Stimulated activated CD8-positive, alpha-beta memory T cell treated with anti-CD3 and anti-CD28 coated beads, Interleukin-2, amount 100 ng/mL, for 48 hours (primary cell): ENCODE results near the gene PPM1J.
"Not testable (repeated sequence)": the region's sequence is repeated elsewhere in the genome, so short reads cannot be mapped to it uniquely, and the experiment has no call there.

Experiments used
- DNase-seq, 2 donors: peaks; one replicate each; pipeline ENCODE4 v3.0.0-alpha.2; 2020; ENCODE audit warnings: low read depth in 2 of 2

PPM1J gene

GRCh38 chr1:112721294-112721693 is 6.2 kb upstream of the PPM1J start:
- not testable (repeated sequence) for DNase-seq

- no peak for DNase-seq
These were observed 5.7 kb upstream of the PPM1J start for GRCh38 chr1:112720800-112721199.

GRCh38 chr1:112719706-112720105 is 4.6 kb upstream of the PPM1J start:
- no peak for DNase-seq

- DNase-seq = peak; percentile 67 to 68
These were observed 3.7 kb upstream of the PPM1J start for GRCh38 chr1:112718691-112719418.

- no peak for DNase-seq
These were observed 2.2 kb upstream of the PPM1J start for GRCh38 chr1:112717263-112717873.

GRCh38 chr1:112716133-112716720 is 1.1 kb upstream of the PPM1J start:
- DNase-seq = peak; percentile 64 to 71

- no peak for DNase-seq
These were observed 544 bp downstream of the PPM1J start for GRCh38 chr1:112714313-112715263.

GRCh38 chr1:112713466-112714312 is 1.4 kb downstream of the PPM1J start:
- no peak for DNase-seq

GRCh38 chr1:112712701-112713128 is 2.4 kb downstream of the PPM1J start:
- DNase-seq = no peak

- DNase-seq = no peak
These were observed 2.9 kb downstream of the PPM1J start for GRCh38 chr1:112712191-112712590.

GRCh38 chr1:112711670-112712069 is 3.5 kb downstream of the PPM1J start:
- no peak for DNase-seq

- DNase-seq = no peak
These were observed 4.1 kb downstream of the PPM1J start for GRCh38 chr1:112711041-112711440.

- no peak for DNase-seq
These were observed 4.5 kb downstream of the PPM1J start for GRCh38 chr1:112710586-112710985.

- no peak for DNase-seq
These were observed 5.0 kb downstream of the PPM1J start for GRCh38 chr1:112710159-112710558.

- no peak for DNase-seq
These were observed 6.6 kb downstream of the PPM1J start for GRCh38 chr1:112708489-112708888.

GRCh38 chr1:112708002-112708448 is 7.1 kb downstream of the PPM1J start:
- DNase-seq = no peak

GRCh38 chr1:112707221-112708001 is 7.7 kb downstream of the PPM1J start:
- peak; percentile 55 to 58 for DNase-seq

GRCh38 chr1:112706505-112707220 is 8.5 kb downstream of the PPM1J start, which contains the start of gene RHOC:
Gene RHOC (minus strand): TSS chr1:112707127. CDS start chr1:112703799, 3,328 bp downstream.
- peak in 1 of 2 donors; percentile 32 for DNase-seq

- DNase-seq = no peak
These were observed 10.1 kb downstream of the PPM1J start for GRCh38 chr1:112704934-112705627.
